ENCODE measurements around the gene ZNF189.

ZNF189 gene

DNA sequence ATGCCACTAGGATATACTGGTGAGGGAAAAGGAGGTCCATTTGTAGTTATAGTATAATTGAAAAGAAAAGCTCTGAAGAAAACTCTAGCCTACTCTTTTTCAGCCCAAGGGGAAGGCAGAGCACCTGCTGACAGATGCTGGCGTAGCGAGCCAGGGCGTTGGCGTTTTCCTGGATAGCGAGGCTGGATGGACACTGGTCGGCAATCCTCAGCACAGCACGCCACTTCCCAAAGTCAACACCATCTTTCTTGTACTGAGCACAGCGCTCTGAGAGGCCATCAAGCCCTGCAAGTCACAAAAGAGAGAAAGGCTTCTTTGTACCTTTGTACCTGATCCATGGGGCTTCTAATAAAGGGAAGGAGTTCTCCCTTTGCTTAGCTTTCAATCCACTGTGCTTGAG lies 28.7 kb downstream of the ZNF189 start:
- DNase-seq = no peak

DNA sequence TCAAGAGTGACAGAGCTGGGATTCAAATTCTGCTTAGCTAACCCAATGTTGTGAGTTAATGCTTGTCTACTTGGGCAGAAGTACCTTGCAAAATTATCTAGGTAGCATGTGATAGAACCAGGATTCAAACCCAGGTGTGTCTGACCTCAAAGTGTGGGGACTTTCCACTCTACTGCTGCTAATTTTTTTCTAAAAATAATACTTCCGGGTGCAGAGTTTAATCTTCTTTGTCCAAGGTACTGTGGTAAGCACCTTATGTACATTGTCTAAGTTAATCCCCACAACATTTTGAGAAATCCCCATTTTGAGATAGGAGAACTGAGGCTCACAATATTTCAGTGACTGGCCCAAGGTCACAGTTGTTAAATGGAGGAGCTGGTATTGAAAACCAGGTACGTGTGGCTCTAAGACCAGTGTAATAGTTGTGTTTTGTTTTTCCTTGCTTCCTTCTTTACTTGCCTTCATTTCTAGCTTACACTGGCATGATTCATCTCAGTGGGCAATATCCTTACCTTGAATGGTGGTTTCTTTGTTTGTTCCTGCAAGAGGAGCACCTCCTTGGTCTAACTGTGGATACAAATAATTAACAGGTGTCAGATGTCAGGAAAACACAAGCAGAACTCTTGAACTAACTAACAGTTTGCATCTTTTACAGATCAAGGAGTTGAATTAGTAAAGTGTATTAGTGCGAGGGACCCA lies 29.5 kb downstream of the ZNF189 start:
- DNase-seq = no peak

DNA sequence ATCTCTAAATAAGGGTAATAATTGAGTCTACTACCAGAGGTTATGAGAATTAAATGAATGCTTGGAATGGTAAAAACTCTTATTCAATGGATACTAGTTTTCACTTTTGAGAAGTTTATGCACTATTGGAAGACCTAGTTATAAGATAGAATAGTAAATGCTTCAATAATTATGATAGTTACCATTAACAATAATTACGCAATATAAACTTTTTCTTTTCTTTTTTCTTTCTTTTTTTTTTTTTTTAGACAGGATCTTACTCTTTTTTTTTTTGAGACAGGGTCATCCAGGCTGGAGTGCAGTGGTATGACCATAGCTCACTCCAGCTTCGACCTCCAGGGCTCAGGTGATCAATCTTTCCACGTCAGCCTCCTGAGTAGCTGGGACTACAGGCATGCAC lies 30.3 kb downstream of the ZNF189 start:
- no peak for DNase-seq

DNA sequence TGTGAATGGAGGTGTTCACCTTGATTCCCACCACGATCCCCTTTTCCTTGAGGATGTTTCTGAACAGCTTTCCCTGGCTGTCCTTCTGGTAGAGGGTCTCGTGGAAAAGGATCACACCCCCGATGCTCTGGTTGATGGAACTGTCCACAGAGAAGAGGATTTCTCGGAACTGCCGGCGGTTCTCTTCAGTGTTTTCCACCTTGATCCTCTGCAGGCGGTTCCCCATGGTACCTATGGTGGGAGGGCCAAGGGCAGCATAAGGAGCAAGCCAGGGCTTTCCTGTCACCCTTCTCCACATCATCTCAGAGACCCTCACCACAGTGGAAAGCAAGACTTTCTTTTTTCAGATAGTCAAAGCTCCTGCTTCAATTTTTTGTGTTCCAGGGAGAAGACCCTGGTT lies 31.1 kb downstream of the ZNF189 start:
- no peak for DNase-seq

DNA sequence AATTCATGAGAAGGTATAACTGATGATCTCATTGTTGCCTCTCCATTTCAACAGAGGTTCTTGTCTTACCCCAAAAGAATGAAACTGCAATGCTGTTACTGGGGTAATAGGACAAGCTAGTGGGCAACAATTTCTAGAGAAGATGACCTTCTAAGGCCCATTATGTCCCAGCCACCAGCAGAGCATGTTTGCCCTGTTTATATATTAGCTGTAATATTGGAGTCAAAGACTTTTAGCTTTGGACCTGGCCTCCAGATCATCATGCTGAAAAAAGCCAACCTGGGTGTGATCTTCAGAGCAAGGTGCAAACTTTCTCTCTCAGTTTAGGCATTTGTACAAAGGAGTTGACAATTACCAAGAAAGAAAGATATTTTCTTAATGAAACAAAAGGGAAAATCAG lies 33.5 kb downstream of the ZNF189 start:
- no peak for DNase-seq

DNA sequence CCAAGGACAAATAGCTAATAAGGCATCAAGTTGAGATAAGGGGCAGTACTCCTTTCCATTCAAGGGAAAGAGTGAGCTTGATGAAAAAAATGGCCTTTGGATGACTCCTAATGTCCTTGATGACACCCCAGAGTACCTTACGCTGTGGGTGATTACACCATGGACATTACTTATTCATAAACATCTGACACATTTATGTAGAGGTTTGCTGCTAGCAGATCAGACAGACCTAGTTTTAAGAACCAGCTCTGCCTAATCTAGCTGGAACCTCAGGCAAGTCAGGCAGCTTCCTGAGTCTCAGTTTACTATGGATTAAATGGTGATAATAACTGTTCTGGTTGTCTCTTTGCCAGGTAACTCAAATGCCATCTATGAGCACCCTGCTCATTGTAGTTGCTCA lies 34.1 kb downstream of the ZNF189 start:
- no peak for DNase-seq

DNA sequence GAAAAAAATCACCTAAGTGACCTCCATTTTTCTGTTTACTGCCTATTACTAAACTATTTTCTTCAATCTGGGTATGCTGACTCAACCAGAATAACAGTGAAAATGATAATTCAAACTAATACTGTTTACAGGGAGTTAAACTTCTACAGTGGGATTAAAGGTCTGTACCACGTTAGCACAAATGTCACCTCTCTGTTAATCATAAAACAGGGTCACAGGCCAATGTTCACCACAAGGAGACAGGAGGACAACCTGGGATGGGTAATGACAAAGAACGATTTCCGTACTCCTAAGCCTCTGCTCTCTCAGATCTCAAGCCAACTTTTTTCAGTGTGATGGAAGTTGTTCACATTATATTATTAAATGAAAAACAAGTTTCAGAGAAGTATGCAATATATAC lies 34.6 kb downstream of the ZNF189 start:
- no peak for DNase-seq

DNA sequence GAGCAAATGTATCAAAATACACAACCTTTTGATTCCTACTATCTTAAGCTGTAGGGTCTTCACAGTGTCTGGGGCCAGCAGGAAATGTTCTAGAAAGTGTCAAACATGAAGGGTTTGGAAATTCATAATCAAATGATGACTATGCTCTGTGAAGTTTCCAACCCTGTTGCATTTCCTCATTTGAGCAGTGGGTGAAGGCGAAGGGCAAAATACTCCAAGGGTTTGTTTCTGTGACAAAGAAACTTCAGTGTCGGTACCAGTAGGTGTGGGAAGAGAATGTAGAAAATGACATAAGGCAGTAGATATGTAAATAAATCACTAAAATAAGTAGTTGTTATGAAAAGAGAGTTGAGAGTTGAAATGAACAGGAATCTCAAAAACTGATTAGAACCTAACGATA lies 36.3 kb downstream of the ZNF189 start:
- DNase-seq = no peak

DNA sequence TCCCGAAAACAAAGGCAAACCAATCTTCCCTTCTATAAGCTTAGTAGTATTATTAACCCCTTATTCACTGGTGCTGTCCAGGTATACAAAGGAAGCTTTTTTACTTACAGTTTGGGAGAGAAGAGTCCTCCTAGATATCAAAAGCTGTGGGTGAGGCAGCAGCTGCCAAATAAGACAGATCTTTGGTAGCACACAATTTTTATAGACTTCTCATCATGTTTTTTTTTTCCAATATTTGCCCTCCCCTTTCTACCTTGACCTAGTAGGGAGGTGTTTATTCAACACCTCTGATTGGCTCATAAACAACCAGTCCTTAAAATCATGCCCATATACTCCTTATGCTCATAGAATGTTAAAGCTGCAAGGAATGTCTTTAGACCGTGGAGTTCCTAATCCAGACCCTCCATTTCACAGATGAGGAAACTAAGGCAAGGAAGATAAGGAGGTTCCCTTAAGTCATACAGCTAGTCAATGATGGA lies 37.0 kb downstream of the ZNF189 start, which contains the start of gene ALDOB:
Gene ALDOB, minus strand, starts transcription at position 174 of the 479 bp plus-strand sequence. CDS start 4,887 bp downstream, outside the sequence.
- no peak for DNase-seq

DNA sequence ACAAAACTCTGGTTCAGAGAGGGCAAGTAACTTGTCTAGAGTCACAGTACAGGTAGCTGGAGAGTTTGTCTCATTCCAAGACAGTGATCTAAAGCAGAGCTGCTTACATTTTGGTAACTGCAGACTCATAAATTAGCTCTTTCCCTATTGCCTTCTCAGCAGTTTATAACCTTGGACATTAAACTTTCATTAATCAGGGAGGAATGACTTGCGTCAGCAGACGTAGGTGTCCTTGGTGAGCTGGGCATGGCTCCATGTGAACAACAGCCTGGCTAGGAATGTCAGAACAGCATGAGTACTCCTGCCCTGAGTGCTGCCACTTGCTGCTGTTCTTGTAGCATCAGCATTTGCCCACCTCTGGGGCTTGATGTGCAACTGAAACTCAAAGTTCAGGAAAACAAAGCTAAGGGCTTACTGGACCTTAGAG lies 39.2 kb downstream of the ZNF189 start:
- DNase-seq = no peak

DNA sequence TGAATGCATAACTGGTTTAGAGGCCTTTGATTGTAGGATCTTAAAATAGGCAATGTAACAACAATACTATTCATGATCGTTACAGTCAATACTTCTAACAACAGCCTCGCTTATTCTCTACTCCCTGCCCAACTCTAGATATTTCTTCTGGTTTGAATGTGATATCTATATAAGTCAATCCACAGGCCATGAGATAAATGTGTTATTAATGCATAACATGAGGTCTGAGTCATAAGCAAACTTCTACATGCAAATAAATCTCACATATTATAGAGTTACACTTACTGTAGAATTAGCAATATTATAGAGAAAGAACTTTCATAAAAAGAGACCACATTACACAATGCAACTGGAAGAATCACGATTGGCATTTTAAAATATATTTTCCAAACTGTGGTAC lies 39.9 kb downstream of the ZNF189 start:
- no peak for DNase-seq

DNA sequence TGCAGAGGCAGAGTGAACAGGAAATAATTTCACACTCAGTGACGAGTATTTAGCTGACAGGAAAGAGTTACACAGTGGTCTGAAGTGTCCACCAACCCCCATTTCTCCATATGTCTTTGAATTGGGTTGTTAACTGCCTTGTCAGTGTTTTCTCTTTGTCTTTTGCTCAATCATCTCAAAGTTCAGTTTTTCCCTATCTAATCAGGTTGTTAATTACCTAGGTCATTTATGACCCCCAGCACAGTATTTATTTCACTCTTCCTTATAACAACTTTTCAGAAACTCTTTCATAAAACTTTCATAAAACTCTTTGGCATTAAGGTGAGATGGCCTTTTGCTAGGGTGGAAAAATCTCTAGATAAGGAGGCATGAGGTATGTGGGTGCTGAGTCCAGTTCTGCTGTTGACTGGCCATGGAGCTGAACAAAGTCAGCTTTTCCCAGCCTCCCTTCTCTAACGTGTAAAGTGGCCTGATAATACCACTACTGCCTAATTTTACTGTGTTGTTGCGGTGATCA lies 42.1 kb downstream of the ZNF189 start:
- DNase-seq = no peak

DNA sequence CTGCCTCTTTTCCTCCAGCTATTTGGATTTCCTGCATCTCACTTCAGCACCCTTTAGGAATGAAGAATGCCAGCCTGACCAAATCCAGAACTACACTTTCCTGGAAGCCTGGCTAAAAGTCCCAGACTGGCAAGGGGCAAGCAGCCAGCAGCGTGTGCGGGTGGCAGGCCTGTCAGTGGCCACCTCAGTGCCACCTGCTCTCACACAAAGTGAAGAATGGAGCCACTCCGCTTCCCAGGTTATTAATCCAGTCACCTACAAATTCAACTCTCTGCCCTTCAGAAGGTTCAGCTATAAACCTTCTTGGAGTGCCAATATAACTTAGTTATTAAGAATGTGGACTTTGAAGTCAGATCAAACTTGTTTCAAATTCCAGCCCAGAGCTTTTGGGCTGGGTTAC lies 43.7 kb downstream of the ZNF189 start:
- DNase-seq = no peak

DNA sequence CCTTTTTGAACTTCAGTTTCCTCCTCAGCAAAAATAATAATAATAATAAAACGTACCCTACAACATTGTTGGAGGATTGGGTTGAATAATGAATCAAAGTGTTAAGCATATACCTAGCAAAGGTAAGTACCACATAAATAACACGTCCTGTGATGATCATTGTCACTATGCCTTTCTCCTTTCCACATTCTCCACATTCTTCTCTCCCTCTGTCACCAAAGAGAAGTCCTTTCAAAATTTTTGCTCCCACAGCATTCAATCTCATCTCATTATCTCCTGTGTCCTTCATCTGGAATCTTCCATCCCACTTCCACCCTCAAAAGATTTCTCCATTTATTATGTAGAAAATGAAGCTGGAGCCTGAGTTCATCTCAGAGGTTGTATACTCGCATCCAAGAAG lies 44.1 kb downstream of the ZNF189 start:
- no peak for DNase-seq

DNA sequence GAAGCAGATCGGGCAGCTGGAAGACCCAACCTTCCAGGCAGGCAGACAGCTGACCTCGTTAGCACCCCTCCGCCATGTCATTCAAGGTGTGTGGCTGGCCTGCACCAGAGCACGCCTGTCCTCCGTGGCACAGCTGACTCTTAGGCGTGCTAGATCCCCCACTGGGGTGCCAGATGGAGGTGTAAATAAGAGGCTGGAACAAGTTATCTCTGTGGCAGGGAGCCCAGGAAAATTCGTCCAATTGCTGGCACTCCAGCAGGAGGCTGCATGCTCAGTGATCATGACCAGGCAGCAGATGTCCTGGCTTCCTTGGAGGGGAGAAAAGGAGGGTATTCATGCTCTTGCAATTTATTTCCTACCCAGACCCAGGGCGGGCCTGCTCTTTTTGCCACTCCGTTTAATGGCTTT lies 44.7 kb downstream of the ZNF189 start:
- DNase-seq = no peak

DNA sequence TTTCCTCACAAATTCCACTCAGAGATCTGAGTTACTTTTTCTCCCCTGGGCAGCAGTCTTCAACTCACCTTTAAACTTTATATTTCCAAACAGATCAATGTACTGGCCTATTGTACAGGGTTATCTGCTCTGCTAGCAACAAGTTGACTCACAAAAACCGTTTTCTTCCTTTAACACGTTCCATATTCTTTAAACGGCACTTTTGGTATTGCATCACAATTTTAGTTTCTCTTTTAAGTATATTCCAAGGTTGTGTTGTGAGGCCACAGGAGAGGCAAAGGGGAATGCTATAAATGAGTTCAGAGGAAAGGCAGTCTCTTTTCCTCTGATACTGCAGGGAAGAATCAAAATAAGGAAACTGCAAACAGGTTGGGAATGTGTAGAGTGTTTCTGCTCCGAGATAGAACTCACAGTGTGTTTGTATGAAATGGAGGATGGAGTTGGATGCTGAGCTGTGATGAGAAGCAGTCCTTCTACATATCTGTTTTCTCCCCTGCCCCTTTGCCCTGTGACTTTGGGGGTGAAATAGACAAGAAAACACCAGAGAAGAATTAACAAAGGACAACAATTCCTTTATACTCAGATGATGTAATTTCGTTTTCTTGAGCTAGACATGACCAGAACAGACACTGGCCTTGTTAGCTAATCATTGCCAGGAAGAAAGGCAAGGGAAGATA lies 46.8 kb downstream of the ZNF189 start:
- no peak for DNase-seq

DNA sequence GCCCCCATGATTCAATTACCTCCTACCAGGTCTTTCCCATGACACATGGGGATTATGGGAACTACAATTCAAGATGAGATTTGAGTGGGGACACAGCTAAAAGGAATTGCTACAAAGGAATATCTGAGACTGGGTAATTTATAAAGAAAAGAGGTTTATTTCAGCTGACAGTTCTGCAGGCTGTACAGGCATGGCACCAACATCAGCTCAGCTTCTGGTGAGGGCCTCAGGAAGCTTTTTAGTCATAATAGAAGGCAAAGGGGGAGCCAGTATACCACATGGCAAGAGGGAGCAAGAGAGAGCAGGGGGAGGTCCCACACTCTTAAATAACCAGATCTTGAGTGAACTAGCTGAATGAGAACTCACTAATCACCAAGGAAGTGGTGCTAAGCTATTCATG lies 48.1 kb downstream of the ZNF189 start:
- DNase-seq = no peak

DNA sequence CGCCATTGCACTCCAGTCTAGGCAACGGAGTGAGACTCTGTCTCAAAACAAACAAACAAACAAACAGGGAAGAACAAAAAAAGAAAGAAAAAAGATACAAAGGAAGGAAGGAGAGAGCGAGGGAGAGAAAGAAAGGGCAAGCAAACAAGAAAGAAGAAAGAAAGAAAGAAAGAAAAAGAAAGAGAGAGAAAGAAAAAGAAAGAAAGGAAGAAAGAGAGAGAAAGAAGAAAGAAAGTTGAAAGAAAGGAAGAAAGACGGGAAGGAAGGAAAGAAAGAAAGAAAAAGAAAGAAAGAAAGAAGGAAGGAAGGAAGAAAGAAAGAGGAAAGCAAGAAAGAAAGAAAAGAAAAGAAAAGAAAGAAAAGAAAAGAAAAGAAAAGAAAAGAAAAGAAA lies 50.0 kb downstream of the ZNF189 start:
- no peak for DNase-seq

DNA sequence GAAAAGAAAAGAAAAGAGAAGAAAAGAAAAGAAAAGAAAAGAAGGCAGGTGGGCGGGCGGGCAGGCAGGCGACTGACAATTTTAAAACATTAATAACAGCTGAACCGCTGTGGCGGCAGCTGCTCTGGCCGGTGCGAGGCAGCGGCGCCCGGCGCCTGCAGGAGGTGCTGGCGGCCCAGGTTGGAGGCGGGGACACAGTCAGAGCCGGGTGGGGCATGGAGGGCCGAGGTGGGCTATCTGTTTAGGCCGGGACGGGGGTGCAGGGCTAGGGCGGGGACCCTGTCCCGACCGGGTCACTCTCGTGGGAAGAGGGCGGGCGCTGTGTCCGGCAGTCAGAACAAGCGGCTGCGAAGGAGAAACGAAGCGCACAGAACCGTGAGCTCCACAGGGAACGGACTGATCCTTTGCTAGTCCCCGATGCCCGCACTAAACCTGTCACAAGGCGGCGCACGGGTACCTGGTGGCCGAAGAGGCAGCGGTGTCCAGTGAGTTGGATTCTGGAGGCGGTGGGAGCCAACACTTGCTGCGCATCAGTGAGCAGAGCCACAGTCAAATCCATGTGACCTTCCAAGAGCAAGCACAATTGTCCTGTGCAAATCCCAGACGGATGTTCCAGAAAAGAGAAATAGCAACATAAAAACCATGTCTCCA lies 50.5 kb downstream of the ZNF189 start:
- no peak for DNase-seq

DNA sequence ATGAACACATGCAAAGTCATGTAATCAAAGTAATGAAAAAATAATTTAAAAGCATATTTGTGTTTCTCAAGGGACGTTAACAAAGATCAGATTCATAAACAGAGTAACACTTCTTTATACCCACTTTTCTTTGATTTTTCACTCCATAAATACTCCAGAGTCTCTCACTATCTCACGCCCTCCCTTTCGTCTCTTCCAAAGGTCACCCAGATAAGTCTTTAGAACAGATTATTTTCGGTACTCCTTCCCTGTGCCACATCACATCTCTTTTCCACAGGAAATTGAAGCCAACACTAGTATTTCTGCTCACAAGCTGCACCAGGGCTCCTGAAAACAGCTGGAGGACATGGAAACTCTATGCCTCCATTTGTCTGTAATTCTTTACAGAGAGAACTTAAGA lies 52.3 kb downstream of the ZNF189 start:
- no peak for DNase-seq

DNA sequence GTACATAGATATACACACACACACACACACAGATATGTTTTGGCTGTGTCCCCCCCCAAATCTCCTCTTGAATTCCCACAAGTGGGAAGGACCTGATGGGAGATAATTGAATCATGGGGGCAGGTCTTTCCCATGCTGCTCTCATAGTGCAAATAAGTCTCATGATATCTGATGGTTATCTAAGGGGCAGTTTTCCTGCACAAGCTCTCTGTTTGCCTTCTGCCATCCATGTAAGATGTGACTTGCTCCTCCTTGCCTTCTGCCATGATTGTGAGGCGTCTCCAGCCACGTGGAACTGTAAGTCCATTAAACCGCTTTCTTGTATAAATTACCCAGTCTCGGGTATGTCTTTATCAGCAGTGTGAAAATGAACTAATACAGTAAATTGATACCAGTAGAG lies 52.8 kb downstream of the ZNF189 start:
- DNase-seq = no peak

DNA sequence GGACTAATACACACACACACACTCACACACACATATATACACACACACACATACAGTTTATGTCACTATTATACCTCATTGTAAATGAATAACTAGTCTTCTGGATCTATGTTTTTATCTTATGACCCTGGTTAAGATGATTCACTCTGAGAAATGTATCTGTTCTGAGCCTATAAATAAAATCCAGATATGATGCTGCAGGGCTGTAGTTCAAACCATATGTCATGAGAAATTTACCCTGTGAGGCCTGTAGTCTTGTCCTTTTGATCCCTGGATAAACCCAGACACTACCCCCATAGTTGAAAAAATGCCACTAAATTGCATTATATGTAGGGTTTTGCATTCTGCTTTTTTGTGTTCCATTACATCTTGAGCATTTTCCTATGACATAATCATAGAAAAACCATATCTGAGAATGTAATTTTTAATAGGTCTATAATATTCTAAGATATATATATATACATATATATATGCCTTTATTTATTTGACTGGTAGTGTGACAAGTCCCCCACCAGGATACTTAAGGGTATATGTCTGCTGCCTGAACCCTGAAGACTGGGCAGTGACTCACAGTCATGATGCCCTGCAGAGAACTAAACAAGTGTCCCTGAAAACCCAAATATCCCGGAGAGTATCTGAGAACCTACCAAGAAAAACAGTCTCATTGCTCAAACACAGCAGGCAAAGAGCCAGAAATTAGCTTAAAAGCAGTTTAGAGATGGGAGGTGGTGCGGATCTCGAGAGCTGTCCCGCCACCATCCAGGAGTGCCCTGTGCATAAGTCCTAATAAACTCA lies 55.3 kb downstream of the ZNF189 start:
- no peak for DNase-seq

DNA sequence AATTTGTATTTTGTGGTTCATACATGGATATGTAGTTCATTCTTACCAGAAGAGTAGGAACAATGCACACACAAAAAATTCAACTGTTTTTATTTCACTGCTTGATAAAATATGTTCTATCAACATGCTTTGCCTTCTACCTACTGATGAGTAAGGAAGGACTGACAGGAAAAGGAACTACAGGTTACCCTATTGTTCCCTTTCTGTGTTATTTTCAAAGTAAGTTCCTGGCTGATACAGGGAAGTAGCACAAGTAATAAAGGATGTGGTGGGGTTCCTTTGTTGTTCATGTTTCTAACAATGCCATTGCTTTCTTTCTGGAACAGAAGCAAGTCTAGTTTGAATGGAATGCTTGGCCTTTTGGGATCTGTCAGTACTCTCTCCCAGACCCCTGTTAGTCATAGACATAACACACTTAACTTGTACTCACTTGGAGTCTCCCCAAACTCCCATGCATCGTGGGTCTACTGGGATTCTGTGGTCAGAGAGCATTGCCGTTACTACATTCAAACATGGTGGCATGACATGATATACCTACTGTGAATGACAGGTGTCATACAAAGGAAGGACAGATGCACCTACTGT lies 57.1 kb downstream of the ZNF189 start:
- DNase-seq = no peak
